Choroid plexus epithelial cell (primary cell): ENCODE measurements around the gene CPA5.

ENCODE experiments used
- DNase-seq: peaks from one replicate; pipeline ENCODE4 v3.0.0-alpha.2; 2010; ENCODE audit warnings: low read depth
- H3K4me3 ChIP-seq: 2 replicates; pipeline ENCODE4 v1.5.1; 2011; ENCODE audit warnings: low read depth, mild to moderate bottlenecking, control low read depth, low read length, moderate library complexity
- CTCF ChIP-seq: conservative IDR thresholded peaks from 2 replicates; pipeline ENCODE4 v1.5.1; 2011; ENCODE audit warnings: low read depth, mild to moderate bottlenecking, control low read depth, inconsistent platforms, low read length, moderate library complexity

Gene CPA5

GRCh38 chr7:130344271-130344866 lies at the start of gene CPA5:
CPA5 (plus strand) TSS chr7:130344816; CDS start chr7:130346486, 1,670 bp downstream.
- no peak for TF ChIP-seq CTCF
- no peak for DNase-seq
- H3K4me3 ChIP-seq = peak within 1 kb of the TSS; percentile 6

- DNase-seq = no peak
- TF ChIP-seq CTCF = no peak
- H3K4me3 ChIP-seq = no peak overlapping the region
These were observed 48.2 kb upstream of the CPA5 start for GRCh38 chr7:130296221-130296951.

DNA sequence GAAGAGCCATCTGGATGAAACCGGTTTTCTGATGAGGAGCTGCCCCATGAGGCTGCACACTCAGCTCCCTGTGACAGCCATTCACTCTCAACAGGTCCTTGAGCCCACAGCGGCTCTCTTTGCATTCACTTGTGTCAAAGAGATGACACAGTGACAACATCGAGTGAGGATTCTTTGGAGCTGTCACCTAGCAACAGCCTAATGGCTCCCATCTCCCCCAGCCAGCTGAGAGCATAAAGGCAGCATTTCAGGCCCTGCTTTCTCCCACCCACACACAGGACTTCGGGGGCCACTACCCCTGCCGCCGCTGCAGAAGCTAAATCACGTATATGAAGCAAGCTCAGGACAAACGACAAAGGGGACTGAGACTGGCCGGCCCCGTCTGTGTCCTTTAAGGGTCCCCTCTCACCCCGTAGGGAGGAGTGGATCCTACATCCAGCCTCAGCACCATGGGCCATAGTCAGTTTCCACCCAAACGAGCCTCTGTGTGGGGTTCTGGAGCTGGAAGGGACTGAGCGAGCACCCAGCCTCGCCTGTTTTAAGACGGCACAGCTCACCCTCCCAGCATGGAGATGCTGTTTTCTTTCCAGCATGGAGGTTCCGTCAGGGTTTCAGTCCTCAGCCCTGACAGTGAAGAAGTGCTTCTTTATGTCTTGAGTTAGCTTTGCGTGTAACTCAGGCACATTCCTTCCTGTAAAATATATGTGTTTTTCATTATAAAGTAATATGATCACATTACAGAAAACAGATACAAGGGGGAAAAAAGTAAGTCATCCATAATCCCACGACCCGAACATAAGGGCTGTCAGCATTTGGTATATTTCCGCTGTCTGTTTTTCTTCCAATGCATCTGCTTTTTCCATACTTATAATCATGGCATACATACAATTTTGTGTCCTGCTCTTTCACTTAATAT lies 46.7 kb upstream of the CPA5 start:
- TF ChIP-seq CTCF = no peak
- H3K4me3 ChIP-seq = no peak overlapping the region
- DNase-seq = no peak

DNA sequence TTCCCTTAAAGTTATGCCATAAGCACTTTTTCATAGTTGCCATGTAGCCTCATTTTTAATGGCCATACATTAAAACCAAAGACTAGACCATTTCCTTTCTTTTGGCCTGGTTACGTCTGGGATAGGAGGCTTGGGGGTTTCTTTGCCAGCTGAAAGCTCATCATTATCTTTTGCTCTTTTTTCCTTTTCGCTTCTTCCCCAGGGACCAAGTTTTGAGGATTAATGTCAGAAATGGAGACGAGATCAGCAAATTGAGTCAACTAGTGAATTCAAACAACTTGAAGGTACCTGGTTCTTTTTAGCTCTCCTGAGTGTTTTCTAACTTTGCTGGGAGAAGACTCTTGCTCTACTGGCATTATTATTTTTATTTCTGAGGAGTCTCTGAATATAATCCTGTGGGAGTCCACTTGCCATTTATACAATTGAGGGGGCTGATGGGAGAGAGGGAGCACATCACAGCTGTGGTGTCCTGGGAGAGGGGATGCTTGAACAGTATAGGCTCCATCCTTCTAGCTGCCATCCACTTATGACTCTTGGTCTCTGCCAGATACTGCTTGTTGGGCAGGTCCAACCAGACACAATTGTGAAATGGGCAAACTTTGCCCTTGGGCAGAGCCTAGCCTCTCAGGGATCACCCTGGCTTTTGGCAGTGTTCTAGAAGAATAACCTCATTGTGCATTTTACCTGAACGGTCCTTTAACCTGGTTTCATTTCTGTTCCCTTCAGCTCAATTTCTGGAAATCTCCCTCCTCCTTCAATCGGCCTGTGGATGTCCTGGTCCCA lies 45.9 kb upstream of the CPA5 start:
- no peak overlapping the region for H3K4me3 ChIP-seq
- DNase-seq = no peak
- no peak for TF ChIP-seq CTCF

DNA sequence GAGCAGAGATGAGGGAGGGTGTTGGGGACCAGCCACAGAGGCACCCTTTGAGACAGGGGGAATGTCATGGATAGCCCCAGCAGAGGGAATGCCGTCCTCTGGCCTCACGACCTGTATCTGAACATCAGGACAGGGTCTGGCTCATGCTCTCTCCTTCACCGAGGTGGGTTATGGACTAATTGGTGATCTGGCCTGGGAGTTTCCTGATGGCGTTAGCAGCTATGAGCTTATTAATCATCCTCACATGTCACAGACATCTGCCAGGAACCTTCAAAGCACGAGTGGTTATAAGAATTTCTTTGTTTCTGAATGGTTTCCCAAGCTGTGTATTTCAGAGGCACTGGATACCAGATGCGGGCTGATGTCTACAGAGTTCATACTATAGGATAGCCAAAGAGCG lies 44.8 kb upstream of the CPA5 start:
- H3K4me3 ChIP-seq = no peak overlapping the region
- no peak for DNase-seq
- TF ChIP-seq CTCF = no peak

DNA sequence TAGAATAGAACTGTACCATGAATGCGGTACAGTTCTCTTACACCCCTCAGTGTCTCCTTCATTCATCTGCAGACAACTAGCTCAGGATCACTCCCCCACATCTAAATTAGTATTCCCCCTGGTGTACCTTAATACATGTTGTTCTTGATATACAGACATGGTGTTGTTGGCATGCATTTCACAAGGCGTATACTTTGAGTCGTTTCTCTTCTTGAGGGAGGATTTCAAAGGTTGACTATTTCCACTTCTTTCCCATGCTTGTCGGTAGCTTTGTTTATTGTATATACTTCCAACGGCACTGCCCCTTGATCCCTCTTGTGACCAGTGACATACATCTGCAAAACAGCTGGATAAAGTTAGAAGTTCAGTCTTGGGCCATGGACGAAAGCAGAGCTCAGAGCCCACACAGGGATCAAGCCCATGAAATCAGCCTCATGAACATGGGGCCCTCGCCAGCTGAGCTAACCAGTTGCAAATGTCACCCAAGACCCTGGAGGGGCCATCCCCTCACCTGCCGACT lies 43.1 kb upstream of the CPA5 start:
- peak; percentile 34 for DNase-seq
- TF ChIP-seq CTCF = no peak
- H3K4me3 ChIP-seq = no peak overlapping the region
